HG03354 (cell line): ENCODE measurements around the gene STMND1.
"Not testable (repeated sequence)": the region's sequence is repeated elsewhere in the genome, so short reads cannot be mapped to it uniquely, and the experiment has no call there.

Experiments
- ATAC-seq: cut with Tn5 transposase; IDR thresholded peaks from one replicate; pipeline ENCODE4 v1.9.1; 2021; ENCODE audit warnings: mild to moderate bottlenecking; ENCODE audit not compliant: unreplicated experiment, poor library complexity, severe bottlenecking

STMND1 gene

DNA sequence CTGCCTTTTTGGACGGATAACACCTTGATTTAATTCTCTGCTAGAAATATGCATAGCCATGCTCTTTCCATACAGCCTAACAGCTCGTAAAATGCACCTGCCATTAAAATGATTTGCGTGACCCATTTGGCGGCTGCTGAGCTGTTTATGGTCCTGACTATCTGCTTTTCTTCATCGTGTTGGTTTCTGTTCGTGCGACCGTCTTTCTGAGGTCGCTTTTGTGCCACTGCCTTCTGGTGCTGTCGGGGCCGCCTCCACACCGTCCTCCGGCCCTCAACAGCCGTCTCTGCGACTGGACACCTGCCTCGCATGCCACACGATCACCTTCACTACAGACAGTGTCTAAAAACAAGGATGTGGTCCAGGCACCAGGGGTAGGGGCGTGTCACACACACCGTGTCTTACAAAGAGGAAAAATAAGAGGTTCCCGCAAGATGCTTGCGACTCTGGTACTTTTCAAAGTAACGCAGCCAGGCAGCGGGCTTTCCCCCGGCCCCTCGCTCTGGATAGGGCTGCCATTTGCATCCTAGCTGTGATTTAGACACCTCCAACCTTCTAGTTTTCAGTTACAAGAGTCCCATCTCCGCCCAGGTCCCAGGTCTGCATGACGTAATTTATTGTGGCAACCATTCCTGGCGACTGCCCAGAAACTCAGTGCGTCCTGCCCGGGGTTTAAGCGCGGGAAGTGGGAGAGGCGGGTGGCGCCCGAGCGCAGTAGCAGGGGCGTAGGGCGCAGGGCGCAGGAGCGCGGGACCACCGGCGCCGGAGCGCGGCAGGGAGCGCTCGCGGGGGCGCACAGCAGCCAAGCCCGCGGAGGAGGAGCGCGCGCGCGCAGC, at the start of gene STMND1:
Gene STMND1 (plus strand): TSS at position 629 of the 836 bp plus-strand sequence. CDS start 208 bp downstream, outside the sequence.
- no peak for ATAC-seq

DNA sequence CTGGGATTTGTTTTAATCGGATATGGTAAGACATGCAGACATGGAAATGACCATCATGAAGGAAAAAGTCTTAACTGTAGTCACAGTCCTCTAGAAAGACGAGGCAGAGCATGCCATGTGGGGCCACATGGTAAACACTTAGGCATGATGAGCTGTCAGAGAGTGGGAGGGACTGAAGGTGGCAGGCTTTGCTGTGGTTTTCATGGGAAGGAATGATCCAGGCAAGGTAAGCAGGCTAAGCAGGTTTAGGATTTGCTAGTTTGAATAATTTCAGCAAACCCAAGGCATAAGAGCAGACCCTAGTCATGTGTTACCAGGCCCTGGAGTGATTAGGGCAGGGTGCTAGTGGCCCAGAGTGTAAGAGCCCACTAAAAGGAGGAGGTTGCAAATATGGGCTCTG, 47.2 kb upstream of the STMND1 start:
- no peak for ATAC-seq

DNA sequence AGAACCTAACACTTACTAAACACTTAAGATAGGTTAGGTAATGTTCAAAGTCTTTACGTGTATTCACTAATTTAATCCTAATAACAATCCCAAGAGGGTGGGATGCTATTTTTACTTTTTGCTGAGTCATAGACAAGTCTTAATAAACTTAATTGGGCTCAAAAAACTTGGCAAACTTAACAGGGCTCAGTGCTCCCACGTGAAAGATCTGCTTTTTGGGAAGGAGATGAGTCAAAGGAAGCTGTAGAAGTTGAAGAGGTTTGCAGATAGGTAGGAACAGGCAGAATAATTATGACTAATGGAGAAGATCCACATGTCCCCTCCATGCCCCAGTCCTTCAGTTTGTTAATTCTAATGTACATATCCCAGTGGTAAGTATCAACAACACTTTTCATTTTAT, 44.5 kb upstream of the STMND1 start:
- no peak for ATAC-seq

DNA sequence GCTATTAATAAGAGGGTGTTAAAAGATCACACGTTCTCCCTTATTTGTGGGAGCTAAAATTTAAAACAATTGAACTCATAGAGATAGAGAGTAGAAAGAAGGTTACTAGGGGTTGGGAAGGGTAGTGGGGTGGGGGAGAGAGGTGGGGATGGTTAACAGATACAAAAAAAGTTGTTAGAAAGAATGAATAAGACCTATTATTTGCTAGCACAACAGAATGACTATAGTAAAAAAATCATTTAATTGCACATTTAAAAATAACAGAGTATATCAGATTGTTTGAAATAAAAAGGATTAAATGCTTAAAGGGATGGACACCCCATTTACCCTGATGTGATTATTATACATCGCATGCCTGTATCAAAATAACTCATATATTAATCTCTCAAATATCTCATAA, 43.3 kb upstream of the STMND1 start:
- ATAC-seq = no peak

DNA sequence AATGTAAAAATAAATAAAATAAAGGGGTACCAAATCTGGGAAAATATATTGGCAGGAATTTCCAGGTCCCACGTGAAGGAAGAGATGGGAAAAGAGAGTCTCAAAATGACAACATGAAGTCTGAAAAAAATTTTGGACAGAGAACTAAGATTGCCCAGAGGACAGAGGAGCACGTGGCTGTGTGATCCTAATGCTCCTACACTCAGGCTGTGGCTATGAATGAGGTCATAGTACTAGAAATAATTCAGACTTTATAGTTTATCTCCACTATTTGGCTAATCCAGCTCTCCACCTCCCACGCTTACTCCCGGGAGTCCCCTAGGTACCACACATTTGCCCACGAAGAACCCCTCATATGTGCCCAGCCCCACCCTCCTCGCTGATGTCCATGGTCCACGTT, 42.8 kb upstream of the STMND1 start:
- no peak for ATAC-seq

DNA sequence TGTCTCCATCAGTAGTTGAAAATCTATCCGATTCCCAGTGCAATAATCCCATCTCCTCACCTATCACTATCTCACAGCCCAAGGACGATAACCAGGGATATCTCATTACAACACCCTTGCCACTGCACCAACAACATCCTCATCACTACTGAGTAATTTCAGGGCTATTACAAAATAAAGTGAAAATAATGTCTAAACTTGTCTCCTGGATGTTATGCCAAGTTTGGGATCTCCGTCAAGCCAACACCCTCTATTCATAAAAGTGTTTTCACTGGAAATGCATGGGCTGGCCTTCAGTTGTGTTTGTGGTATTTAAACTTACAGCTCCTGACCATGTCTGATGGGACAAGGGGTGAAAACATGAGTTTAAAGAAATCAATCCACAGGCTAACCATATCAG, 42.0 kb upstream of the STMND1 start:
- no peak for ATAC-seq

DNA sequence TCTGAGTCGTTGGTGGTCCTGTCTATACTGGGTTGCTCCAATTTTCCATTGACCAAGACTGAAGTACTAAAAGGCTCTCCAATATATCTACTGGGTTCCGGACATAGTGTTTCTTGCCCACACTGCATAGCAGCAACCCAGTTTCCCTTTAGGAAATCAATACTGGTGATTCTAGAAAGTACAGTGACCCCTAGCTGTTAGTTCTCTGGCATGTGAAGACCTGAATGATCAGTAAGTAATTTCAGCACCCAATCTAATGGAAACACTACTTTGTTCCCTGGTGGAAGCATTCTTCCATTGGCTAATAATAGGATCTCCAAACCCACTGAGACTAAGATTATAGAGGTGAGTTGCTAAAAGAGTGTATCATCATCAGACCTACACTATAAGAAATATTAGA, 40.8 kb upstream of the STMND1 start:
- ATAC-seq = no peak

DNA sequence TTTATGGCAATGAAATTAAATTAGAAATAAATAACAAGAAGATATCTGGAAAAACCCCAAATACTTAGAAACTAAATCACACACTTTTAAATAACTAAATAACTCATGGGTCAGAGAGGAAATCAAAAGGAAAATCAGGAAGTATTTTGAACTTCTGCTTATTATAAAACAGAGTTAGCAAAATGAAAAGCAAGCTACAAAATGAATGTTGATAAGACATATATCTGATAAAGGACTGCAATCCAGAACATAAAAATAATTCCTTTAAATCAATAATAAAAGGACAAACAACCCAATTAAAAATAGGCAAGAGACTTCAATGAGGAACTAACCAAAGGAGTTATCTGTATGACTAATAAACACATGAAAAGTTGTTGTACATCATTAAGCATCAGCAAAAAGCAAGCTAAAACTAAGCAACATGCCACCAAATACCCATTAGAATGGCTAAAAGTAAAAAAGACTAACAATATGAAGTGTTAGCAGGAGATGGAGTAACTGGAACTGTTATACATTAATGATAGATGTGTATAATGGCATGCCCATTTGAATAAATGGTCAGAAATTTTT, 38.9 kb upstream of the STMND1 start:
- ATAC-seq = no peak

DNA sequence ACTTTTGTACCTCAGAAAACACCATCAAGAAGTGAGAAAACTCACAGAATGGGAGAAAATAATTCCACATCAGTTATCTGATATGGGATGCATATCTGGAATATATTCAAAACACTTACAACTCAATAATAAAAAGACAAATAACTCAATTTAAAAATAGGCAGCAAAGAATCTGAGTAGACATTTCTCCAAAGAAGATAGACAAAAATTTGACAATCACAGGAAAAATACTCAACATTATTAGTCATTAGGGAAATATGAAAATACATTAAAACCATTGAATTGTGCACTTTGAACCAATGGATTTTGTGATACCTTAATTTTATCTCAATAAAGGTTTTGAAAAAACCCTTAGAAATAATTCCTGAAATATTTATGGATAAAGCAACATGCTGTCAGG, 36.9 kb upstream of the STMND1 start:
- no peak for ATAC-seq

DNA sequence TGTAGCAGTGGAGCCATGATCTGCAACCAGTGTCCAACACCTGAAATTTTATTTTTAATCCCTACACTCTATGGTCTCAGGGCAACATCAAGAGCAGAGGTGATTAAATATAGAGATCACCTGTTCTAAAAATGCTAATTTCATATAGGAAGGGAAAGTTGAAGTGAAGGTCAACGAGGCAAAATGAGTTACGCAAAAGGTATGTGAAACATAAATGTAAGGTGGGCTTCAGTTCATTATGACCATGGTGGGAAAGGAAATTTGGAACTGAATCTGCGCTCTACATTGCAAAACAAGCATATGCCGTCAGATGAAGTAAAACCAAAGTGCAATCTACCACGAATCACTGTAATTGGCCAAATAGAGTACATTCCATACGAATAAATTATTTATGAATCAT, 35.2 kb upstream of the STMND1 start:
- no peak for ATAC-seq

DNA sequence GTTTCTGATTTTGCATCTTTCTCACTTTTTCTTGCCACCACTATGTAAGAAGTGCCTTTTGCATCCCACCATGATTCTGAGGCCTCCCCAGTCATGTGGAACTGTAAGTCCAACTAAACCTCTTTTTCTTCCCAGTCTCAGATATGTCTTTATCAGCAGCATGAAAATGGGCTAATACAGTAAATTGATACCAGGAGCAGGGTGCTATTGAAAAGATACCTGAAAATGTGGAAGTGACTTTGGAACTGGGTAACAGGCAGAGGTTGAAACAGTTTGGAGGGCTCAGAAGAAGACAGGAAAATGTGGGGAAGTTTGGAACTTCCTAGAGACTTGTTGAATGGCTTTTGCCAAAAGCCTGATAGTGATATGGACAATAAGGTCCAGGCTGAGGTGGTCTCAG, 32.9 kb upstream of the STMND1 start:
- not testable (repeated sequence) for ATAC-seq

DNA sequence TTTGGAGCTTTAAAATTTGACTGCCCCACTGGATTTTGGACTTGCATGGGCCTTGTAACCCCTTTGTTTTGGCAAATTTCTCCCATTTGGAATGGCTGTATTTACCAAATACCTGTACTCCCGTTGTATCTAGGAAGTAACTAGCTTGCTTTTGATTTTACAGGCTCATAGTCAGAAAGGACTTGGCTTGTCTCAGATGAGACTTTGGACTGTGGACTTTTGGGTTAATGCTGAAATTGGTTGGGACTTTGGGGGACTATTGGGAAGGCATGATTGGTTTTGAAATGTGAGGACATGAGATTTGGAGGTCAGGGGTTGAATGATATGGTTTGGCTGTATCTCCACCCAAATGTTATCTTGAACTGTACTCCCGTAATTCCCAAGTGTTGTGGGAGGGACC, 31.4 kb upstream of the STMND1 start:
- ATAC-seq = not testable (repeated sequence)

DNA sequence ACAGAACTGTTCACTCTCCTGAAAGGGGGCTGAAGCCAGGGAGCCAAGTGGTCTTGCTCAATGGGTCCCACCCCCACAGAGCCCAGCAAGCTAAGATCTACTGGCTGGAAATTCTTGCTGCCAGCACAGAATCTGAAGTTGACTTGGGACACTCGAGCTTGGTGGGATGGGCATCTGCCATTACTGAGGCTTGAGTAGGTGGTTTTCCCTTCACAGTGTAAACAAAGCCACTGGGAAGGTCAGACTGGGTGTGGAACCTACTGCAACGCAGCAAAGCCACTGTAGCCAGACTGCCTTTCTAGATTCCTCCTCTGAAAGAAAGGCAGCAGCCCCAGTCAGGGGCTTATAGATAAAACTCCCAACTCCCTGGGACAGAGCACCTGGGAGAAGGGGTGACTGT, 28.3 kb upstream of the STMND1 start:
- ATAC-seq = not testable (repeated sequence)

DNA sequence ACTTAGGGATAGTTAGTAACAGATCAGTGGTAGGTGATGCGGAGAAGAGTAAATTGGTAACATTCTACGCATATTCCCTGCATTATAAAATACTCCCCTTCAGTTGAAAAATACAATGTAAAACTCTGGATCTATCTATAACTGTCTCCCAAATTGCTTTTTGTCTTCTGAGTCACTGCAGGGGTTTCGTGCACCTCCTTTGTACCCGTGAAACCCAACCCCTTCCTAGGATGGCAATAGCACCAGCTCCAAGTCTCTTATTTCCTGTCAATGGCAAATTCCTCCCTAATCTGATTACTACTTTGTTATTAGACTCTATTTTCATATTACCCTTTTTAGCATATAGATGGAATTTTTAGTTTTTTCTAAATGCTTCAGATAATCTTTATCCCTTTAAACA, 20.6 kb upstream of the STMND1 start:
- ATAC-seq = no peak

DNA sequence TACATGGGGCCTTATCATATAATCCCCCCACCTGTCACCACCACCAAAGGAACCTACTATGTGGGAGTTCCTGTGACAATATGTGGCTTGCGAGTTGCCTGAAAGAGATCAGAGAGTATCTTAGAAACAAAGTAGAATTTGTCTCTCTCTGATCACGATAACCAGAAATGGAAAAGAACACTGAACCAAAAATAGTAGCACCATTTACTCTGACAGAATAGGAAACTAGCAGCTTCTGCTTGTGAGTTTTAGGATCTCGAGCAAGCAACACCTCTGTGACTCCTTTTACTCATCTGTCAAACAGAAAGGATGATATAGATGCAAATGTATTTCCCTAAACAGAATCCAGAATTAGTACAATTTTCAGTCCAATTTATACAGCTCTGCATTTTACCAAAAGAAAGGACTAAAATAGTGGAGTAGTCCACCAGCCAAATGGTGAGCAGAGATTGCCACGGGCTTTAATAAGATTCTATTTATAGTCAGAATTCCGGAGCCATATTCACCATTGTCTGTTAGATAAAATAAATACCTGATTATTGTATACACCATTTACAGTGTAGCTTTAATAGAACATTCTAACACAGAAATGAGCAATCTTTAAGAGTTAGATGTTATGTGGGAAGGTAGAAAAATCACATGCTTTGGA, 19.9 kb upstream of the STMND1 start:
- ATAC-seq = no peak

DNA sequence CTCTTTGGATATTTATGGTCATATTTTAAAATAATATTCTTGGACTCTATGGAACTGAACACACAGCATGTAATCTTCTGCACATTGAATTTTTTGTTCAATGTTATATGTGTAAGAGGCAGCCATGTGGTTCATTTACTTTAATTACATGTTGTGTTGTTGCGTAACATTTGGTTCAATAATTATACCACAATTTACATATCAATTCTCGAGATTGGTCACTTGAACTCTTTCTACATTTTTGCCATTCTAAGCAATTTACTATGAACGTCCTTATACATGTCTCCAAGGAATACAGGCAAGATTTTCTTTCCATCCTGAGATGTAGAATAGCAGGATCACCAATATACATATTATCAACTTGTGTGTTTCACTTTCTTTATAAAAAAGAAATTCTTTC, 18.5 kb upstream of the STMND1 start:
- ATAC-seq = no peak

DNA sequence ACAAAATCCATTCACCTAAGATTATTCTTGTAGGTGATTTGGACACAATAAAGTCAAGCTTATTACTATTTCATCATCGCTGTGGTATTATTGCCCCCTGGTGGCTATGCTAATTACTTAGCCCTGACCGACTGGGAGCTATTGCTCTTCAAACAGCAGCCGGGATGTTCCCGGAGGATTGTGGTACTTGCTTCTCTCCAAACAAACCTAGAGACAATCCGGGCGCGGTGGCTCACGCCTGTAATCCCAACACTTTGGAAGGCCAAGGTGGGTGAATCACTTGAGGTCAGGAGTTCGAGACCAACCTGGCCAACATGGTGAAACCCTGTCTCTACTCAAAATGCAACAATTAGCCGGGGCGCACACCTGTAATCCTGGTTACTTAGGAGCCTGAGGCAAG, 15.4 kb upstream of the STMND1 start:
- no peak for ATAC-seq

DNA sequence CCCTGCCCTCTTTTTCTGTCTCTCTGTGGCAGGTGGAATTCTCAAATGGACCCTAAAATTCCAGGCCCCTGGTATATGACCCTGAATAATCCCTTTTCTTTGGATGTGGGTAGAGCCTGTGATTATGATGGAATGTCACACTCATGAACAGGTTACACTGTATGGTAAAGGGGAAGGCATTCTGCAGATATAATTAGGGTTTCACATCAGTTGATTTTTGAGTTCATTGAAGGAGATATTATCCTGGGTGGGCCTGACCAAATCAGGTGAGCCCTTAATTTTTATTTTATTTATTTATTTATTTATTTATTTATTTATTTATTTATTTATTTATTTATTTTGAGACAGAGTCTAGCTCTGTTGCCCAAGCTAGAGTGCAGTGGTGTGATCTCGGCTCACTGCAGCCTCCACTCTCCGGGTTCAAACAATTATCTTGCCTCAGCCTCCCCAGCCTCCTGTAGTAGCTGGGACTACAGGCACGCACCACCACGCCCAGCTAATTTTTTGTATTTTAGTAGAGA, 13.7 kb upstream of the STMND1 start:
- ATAC-seq = no peak

DNA sequence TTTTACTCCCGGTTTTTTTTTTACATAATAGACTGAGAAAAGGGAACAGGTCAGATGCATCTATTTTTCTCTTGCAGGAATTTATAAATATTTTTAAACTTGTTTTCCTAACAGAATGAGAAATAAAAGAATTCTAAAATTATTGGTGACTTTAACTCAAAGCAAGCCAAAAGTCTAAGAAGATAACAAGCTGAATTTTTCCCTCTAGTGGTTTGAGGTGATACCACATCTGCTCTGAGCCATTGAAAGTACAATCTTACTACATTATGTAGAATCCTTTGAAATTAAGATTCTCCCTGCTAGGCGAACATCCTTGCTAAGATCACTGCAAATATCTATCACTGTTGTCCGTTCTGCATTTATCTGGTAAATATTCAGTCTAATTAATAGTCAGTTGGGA, 10.7 kb upstream of the STMND1 start:
- ATAC-seq = no peak

DNA sequence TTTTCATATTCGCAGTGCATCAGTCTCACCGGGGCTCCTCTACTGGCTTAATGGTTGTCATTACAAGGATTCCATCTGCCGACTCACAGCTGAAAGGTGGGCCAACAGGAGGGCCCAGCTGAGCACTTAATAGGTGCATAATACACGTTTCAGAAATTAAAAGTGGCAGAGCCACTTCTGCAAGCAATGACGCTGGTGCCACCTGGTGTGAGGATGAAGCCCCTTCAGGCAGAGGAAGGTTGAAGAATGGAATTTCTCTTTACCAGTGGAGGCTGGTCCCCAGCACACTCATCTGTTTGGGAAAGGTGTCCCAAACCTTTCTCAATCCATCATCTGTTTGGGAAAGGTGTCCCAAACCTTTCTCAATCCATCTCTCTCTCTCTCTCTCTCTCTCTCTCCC, 8.2 kb upstream of the STMND1 start:
- no peak for ATAC-seq

DNA sequence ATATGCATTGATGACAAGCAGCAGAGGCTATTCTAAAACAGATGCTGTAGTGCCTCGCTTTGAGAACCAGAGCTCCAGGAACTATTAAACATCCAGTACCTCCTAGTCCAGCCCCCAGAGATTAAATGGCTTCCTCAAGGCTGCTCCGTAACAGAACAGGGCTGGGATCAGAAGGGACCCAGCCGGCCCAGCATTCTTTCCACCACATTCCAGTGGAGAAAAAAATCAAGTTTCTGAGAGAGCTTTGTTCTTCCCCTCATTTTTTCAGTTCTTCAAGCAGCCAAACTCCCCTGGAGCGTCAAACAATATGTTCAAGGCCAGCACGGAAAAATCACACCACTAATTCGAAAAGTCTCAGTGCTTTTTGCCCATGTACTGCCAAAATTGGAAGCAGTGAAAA, 5.8 kb upstream of the STMND1 start:
- no peak for ATAC-seq
